B cell (primary cell): ENCODE results near the gene GOLGA6L24. TPM values are rescaled to one million over a fixed set of nuclear protein-coding genes. Genes with fewer than 3 reads are reported as not detected.
"Not testable (repeated sequence)": the region's sequence is repeated elsewhere in the genome, so short reads cannot be mapped to it uniquely, and the experiment has no call there.

ENCODE experiments used
- ATAC-seq: fragments of 200-7000 bp; cut with Tn5 transposase; one replicate; pipeline ENCODE4 v1.10.0; 2021; ENCODE audit warnings: low read depth, mild to moderate bottlenecking, moderate number of reproducible peaks, moderate library complexity
- CTCF ChIA-PET: fragments of 350-600 bp; sonication (Branson Sonifier 250); formaldehyde crosslinking; loops from one replicate; lab custom pipeline; 2021; ENCODE audit warnings: antibody characterized with exemption, inconsistent platforms; lab: Charles Lee
- POLR2A ChIA-PET: fragments of 350-600 bp; sonication (Branson Sonifier 250); formaldehyde crosslinking; loops from one replicate; lab custom pipeline; 2021; ENCODE audit warnings: antibody characterized with exemption; lab: Charles Lee
- DNase-seq: peaks from one replicate; pipeline ENCODE4 v3.0.0; 2013
- H2AFZ ChIP-seq: 2 replicates; pipeline ENCODE4 v1.6.1; 2012; ENCODE audit warnings: mild to moderate bottlenecking, low read depth, low read length; ENCODE audit not compliant: insufficient read depth, poor library complexity, severe bottlenecking
- H3K27ac ChIP-seq, 2 donors: 1 replicate in 1 of 2; 2 replicates in 1 of 2; pipeline ENCODE4 v1.5.1; 2012 to 2013; ENCODE audit warnings: low read length in 2 of 2, mild to moderate bottlenecking in 2 of 2, moderate library complexity in 1 of 2
- H3K27me3 ChIP-seq, 4 experiments: fragments of 200-600 bp in 1 of 4; sonication (generic) in 1 of 4; replicated peaks in 1 of 4; 1 replicate in 2 of 4; 2 replicates in 2 of 4; pipeline versions ENCODE4 v1.6.1 to v1.7.0; 2013 to 2016; ENCODE audit warnings: low read length in 3 of 4, mild to moderate bottlenecking in 2 of 4, mixed read lengths in 1 of 4, moderate library complexity in 1 of 4; ENCODE audit not compliant: insufficient read depth in 4 of 4, control insufficient read depth in 3 of 4; ENCODE audit errors: control extremely low read depth in 1 of 4
- H3K36me3 ChIP-seq, 2 experiments: replicated peaks in 1 of 2; 1 replicate in 1 of 2; 2 replicates in 1 of 2; pipeline versions ENCODE4 v1.6.1 to v1.7.1; 2013; ENCODE audit warnings: low read length in 1 of 2; ENCODE audit not compliant: insufficient read depth in 2 of 2, control insufficient read depth in 1 of 2; ENCODE audit errors: control extremely low read depth in 1 of 2, extremely low read depth in 1 of 2
- H3K4me1 ChIP-seq, 2 donors: fragments of 200-600 bp in 1 of 2; sonication (generic) in 1 of 2; 1 replicate in 1 of 2; 2 replicates in 1 of 2; pipeline versions ENCODE4 v1.5.1 to v1.6.1; 2013 to 2017; ENCODE audit warnings: low read length in 2 of 2; ENCODE audit not compliant: control insufficient read depth in 2 of 2, insufficient read depth in 2 of 2
- H3K4me2 ChIP-seq: replicated peaks from 2 replicates; pipeline ENCODE3; 2012; ENCODE audit warnings: mild to moderate bottlenecking, low read depth, low read length; ENCODE audit not compliant: poor library complexity, severe bottlenecking
- H3K4me3 ChIP-seq, 5 experiments: fragments of 200-600 bp in 1 of 5; sonication (generic) in 1 of 5; 1 replicate in 3 of 5; 2 replicates in 2 of 5; pipeline versions ENCODE4 v1.5.1 to v1.7.0; 2011 to 2016; ENCODE audit warnings: low read length in 4 of 5, mild to moderate bottlenecking in 4 of 5, low read depth in 2 of 5, control low read depth in 1 of 5, moderate library complexity in 1 of 5; ENCODE audit not compliant: insufficient read depth in 1 of 5; ENCODE audit errors: control extremely low read depth in 1 of 5, extremely low read depth in 1 of 5
- H3K79me2 ChIP-seq: fragments of 200-600 bp; sonication (generic); one replicate; pipeline ENCODE4 v1.6.0; 2016; ENCODE audit warnings: low read length; ENCODE audit not compliant: control insufficient read depth, insufficient read depth
- H3K9ac ChIP-seq: fragments of 200-600 bp; sonication (generic); 2 replicates; pipeline ENCODE4 v1.6.1; 2017; ENCODE audit warnings: mild to moderate bottlenecking, low read length, moderate library complexity
- H3K9me3 ChIP-seq, 3 donors: one replicate each; pipeline versions ENCODE4 v1.6.1 to v1.7.1; 2013; ENCODE audit warnings: low read length in 2 of 3; ENCODE audit not compliant: control insufficient read depth in 2 of 3, insufficient read depth in 1 of 3; ENCODE audit errors: control extremely low read depth in 1 of 3
- H4K20me1 ChIP-seq: 2 replicates; pipeline ENCODE4 v1.6.0; 2012; ENCODE audit warnings: mild to moderate bottlenecking, low read length; ENCODE audit not compliant: insufficient read depth, control insufficient read depth, poor library complexity, severe bottlenecking
- H3K27ac Mint-ChIP-seq: one replicate; pipeline ENCODE4 v1.8.0; 2021; ENCODE audit warnings: mixed read lengths
- H3K27me3 Mint-ChIP-seq: one replicate; pipeline ENCODE4 v1.8.0; 2021; ENCODE audit warnings: mixed read lengths
- H3K4me1 Mint-ChIP-seq: one replicate; pipeline ENCODE4 v1.8.0; 2021; ENCODE audit warnings: mixed read lengths
- H3K4me3 Mint-ChIP-seq: one replicate; pipeline ENCODE4 v1.8.0; 2021; ENCODE audit warnings: mixed read lengths
- H3K9me3 Mint-ChIP-seq: one replicate; pipeline ENCODE4 v1.8.0; 2022; ENCODE audit warnings: mixed read lengths; ENCODE audit not compliant: insufficient read depth
- WGBS: methylation state at CpG from one replicate; pipeline ENCODE4 v1.1.5; 2013; ENCODE audit warnings: missing lambda C conversion rate; ENCODE audit not compliant: insufficient coverage; 5-methylcytosine and 5-hydroxymethylcytosine counted together
- intact Hi-C: fragments of 100-400 bp; cut with micrococcal nuclease; formaldehyde crosslinking; loops from one replicate; pipeline ENCODE4 v1.10.0; 2022
- polyA plus RNA-seq: library from polyadenylated mRNA; depleted of rRNA; stranded (reverse); fragments of >200 nt; gene quantifications from 2 replicates; pipeline ENCODE4 v1.2.3, GENCODE V29; 2012
- total RNA-seq, 2 donors: library from RNA; stranded (reverse); fragments of 120-200 nt in 1 of 2; gene quantifications; 1 replicate in 1 of 2; 2 replicates in 1 of 2; pipeline versions ENCODE4 v1.2.3 to v1.2.4, GENCODE V29; 2013 to 2022

GOLGA6L24 gene
- total and polyA plus RNA-seq, 2 donors (not counting 1 experiment from before 2014, with no cell fraction given) = not detected

- intact Hi-C loops, H3K4me1 ChIP-seq, DNase-seq, H3K9me3 Mint-ChIP-seq, H3K4me2 ChIP-seq, H3K4me1 Mint-ChIP-seq, H3K9ac ChIP-seq, H3K27me3 ChIP-seq, H2AFZ ChIP-seq, ATAC-seq, CTCF ChIA-PET, H3K4me3 Mint-ChIP-seq, H3K36me3 ChIP-seq, H3K27ac Mint-ChIP-seq, H3K4me3 ChIP-seq, POLR2A ChIA-PET, H4K20me1 ChIP-seq, H3K9me3 ChIP-seq, H3K27me3 Mint-ChIP-seq, H3K27ac ChIP-seq: not testable (repeated sequence)
- peaks cover 11% of the 10 kb centered on the region for H3K79me2 ChIP-seq
- no CpG with 5 or more reads among the region's 1 CpG for WGBS
Measured at GRCh38 chr15:28319725-28320124, 38.2 kb downstream of the GOLGA6L24 start.

GRCh38 chr15:28318828-28319227 is 39.1 kb downstream of the GOLGA6L24 start:
- H3K4me1 Mint-ChIP-seq, DNase-seq, intact Hi-C loops, CTCF ChIA-PET, H3K4me3 Mint-ChIP-seq, POLR2A ChIA-PET, H3K4me3 ChIP-seq, H3K4me1 ChIP-seq, H3K9me3 ChIP-seq, ATAC-seq, H4K20me1 ChIP-seq, H3K27ac Mint-ChIP-seq, H3K27me3 Mint-ChIP-seq, H3K36me3 ChIP-seq, H3K27me3 ChIP-seq, H3K9me3 Mint-ChIP-seq, H3K4me2 ChIP-seq, H2AFZ ChIP-seq, H3K9ac ChIP-seq, H3K27ac ChIP-seq: not testable (repeated sequence)
- no CpG with 5 or more reads among the region's 3 CpGs for WGBS
- H3K79me2 ChIP-seq = peaks cover 13% of the 10 kb centered on the region

GRCh38 chr15:28318122-28318521 is 39.8 kb downstream of the GOLGA6L24 start:
- H3K9me3 ChIP-seq, ATAC-seq, H3K27ac Mint-ChIP-seq, H3K4me1 ChIP-seq, H2AFZ ChIP-seq, H3K27me3 Mint-ChIP-seq, H3K9me3 Mint-ChIP-seq, intact Hi-C loops, CTCF ChIA-PET, POLR2A ChIA-PET, DNase-seq, H3K4me3 Mint-ChIP-seq, H3K4me1 Mint-ChIP-seq, H3K9ac ChIP-seq, H3K4me2 ChIP-seq, H4K20me1 ChIP-seq, H3K27me3 ChIP-seq, H3K36me3 ChIP-seq, H3K4me3 ChIP-seq, H3K27ac ChIP-seq: not testable (repeated sequence)
- WGBS = 100% methylated on average over 5 of the region's 13 CpGs
- peaks cover 13% of the 10 kb centered on the region for H3K79me2 ChIP-seq

- H3K27ac Mint-ChIP-seq, DNase-seq, H3K4me2 ChIP-seq, H4K20me1 ChIP-seq, intact Hi-C loops, POLR2A ChIA-PET, H3K4me3 ChIP-seq, H3K4me3 Mint-ChIP-seq, H3K27ac ChIP-seq, H3K9ac ChIP-seq, H3K4me1 ChIP-seq, H3K4me1 Mint-ChIP-seq, ATAC-seq, H3K27me3 ChIP-seq, H2AFZ ChIP-seq, H3K9me3 Mint-ChIP-seq, H3K36me3 ChIP-seq, CTCF ChIA-PET, H3K9me3 ChIP-seq, H3K27me3 Mint-ChIP-seq: not testable (repeated sequence)
- H3K79me2 ChIP-seq = peaks cover 13% of the 10 kb centered on the region
- WGBS = 100% methylated on average over 1 of the region's 7 CpGs
Measured at GRCh38 chr15:28316958-28317357, 40.9 kb downstream of the GOLGA6L24 start.
